IPS-NIHi7 (cell line): ENCODE measurements around the gene MYO7A.
A peak's percentile ranks its signal among the peaks of the same experiment; 100 is the strongest.

Experiments
- DNase-seq: peaks from one replicate; pipeline ENCODE4 v3.0.0; 2012; ENCODE audit warnings: mixed read lengths; ENCODE audit errors: extremely low spot score

Gene MYO7A

GRCh38 chr11:77111946-77112345 lies 16.1 kb upstream of the MYO7A start:
- no peak for DNase-seq

- no peak for DNase-seq
Measured at GRCh38 chr11:77112641-77113381, 15.2 kb upstream of the MYO7A start.

- peak; percentile 79 for DNase-seq
Measured at GRCh38 chr11:77113382-77114088, 14.5 kb upstream of the MYO7A start.

- no peak for DNase-seq
Measured at GRCh38 chr11:77114089-77114463, 14.0 kb upstream of the MYO7A start.

- peak; percentile 68 for DNase-seq
Measured at GRCh38 chr11:77115181-77115611, 12.8 kb upstream of the MYO7A start.

GRCh38 chr11:77115956-77116355 lies 12.1 kb upstream of the MYO7A start:
- DNase-seq = no peak

GRCh38 chr11:77117492-77117891 lies 10.6 kb upstream of the MYO7A start:
- DNase-seq = no peak

- no peak for DNase-seq
Measured at GRCh38 chr11:77118086-77118485, 10.0 kb upstream of the MYO7A start.

- no peak for DNase-seq
Measured at GRCh38 chr11:77118971-77119370, 9.1 kb upstream of the MYO7A start.

- no peak for DNase-seq
Measured at GRCh38 chr11:77119531-77119936, 8.5 kb upstream of the MYO7A start.

- DNase-seq = no peak
Measured at GRCh38 chr11:77120571-77120970, 7.5 kb upstream of the MYO7A start.

GRCh38 chr11:77121096-77121640 lies 6.9 kb upstream of the MYO7A start:
- DNase-seq = no peak

GRCh38 chr11:77121876-77122575 lies 6.0 kb upstream of the MYO7A start:
- no peak for DNase-seq

GRCh38 chr11:77122576-77123212 lies 5.4 kb upstream of the MYO7A start:
- DNase-seq = no peak

- no peak for DNase-seq
Measured at GRCh38 chr11:77123591-77123990, 4.5 kb upstream of the MYO7A start.

- no peak for DNase-seq
Measured at GRCh38 chr11:77124041-77124440, 4.0 kb upstream of the MYO7A start.

- DNase-seq = no peak
Measured at GRCh38 chr11:77124488-77124887, 3.6 kb upstream of the MYO7A start.

- no peak for DNase-seq
Measured at GRCh38 chr11:77125191-77125590, 2.9 kb upstream of the MYO7A start.

- DNase-seq = no peak
Measured at GRCh38 chr11:77125695-77126094, 2.4 kb upstream of the MYO7A start.

- no peak for DNase-seq
Measured at GRCh38 chr11:77126156-77126775, 1.8 kb upstream of the MYO7A start.

GRCh38 chr11:77126861-77127234 lies 1.2 kb upstream of the MYO7A start:
- peak; percentile 40 for DNase-seq
